ENCODE measurements around the gene CSPG4. TPM values are rescaled to one million over a fixed set of nuclear protein-coding genes. Genes with fewer than 3 reads are reported as not detected.
"Not testable (repeated sequence)": the region's sequence is repeated elsewhere in the genome, so short reads cannot be mapped to it uniquely, and the experiment has no call there.

CSPG4 gene
- total and polyA plus RNA-seq, 9 donors, result 56.6 to 110 (median 85.1) TPM

- peaks cover 5% of the 10 kb centered on the region for H3K27me3 ChIP-seq (ENCODE audit: control insufficient read depth, insufficient read depth, low read length)
- no peaks in the 10 kb centered on the region for H3K9me3 ChIP-seq (replicated peaks; ENCODE audit: control insufficient read depth, low read depth, low read length)
- H3K36me3 ChIP-seq (ENCODE audit: control insufficient read depth, insufficient read depth, low read length), result no peaks in the 10 kb centered on the region
- no peak overlapping the region for H3K4me3 ChIP-seq (ENCODE audit: low read length)
- peaks cover 34% of the 10 kb centered on the region for H3K4me1 ChIP-seq (ENCODE audit: control insufficient read depth, insufficient read depth, low read length)
- peak; percentile 85 for DNase-seq
- H3K27ac ChIP-seq (ENCODE audit: low read length), result peak overlapping the region; percentile 80
- 14% methylated on average over 7 of the region's 12 CpGs for WGBS (ENCODE audit: insufficient coverage)
Measured at GRCh38 chr15:75732809-75733451, 20.3 kb upstream of the CSPG4 start.

- H3K4me3 ChIP-seq (ENCODE audit: low read length), result no peak overlapping the region
- no peaks in the 10 kb centered on the region for H3K9me3 ChIP-seq (replicated peaks; ENCODE audit: control insufficient read depth, low read depth, low read length)
- 20% methylated on average over 9 of the region's 16 CpGs for WGBS (ENCODE audit: insufficient coverage)
- H3K27ac ChIP-seq (ENCODE audit: low read length), result peak overlapping the region; percentile 80
- H3K27me3 ChIP-seq (ENCODE audit: control insufficient read depth, insufficient read depth, low read length), result peaks cover 4% of the 10 kb centered on the region
- DNase-seq, result peak; percentile 57
- H3K4me1 ChIP-seq (ENCODE audit: control insufficient read depth, insufficient read depth, low read length), result peaks cover 30% of the 10 kb centered on the region
- no peaks in the 10 kb centered on the region for H3K36me3 ChIP-seq (ENCODE audit: control insufficient read depth, insufficient read depth, low read length)
Measured at GRCh38 chr15:75732177-75732808, 19.6 kb upstream of the CSPG4 start.

DNA sequence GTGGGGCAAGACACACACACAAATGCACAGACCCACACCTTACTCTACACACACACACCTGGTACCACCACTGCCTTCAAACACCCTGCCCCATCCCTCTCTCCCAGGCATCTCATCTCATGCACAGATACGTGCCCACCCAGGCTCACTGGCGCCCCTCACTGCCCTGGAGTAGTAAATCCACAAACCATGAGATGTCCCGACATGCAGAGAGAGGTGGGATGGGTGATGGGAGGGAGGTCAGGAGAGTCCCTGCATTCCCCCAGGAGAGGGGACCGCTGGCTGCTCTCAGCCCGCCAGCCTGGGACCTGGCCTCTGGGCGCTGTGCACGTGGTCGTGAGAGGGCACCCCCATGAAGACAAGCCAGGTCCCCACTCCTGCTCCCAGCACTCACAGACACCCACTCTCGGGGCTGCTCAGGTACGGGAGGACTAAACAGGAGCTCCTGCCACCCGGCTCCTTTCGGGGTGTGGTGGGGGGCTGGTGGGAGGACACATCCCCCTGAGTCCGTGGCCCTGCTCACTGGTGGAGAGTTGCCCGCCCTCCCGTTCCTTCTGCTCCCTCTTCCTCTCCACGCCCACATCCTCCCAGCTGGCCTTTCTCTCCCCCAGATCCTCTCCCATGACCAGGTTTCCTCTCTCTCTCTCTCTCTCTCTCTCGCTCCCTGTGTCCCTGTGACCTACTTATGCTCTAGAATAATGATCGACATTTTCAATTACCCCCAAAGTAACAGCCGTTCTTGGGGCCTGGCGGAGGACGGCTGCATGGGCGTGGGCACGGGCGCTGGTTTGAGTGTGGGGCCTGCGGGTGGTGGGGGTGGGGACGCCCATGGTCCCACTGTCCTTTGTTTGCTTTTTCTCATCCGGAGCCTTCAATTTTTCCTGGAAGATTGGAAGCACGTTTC, 18.9 kb upstream of the CSPG4 start:
- Histone ChIP-seq H3K27ac (ENCODE audit: low read length) (peak overlapping the region; percentile 80), H3K4me3 (ENCODE audit: low read length) (no peak overlapping the region), H3K27me3 (ENCODE audit: control insufficient read depth, insufficient read depth, low read length) (peaks cover 4% of the 10 kb centered on the region), H3K9me3 (replicated peaks; ENCODE audit: control insufficient read depth, low read depth, low read length) (no peaks in the 10 kb centered on the region), H3K36me3 (ENCODE audit: control insufficient read depth, insufficient read depth, low read length) (no peaks in the 10 kb centered on the region), H3K4me1 (ENCODE audit: control insufficient read depth, insufficient read depth, low read length) (peaks cover 30% of the 10 kb centered on the region)
- WGBS (ENCODE audit: insufficient coverage), result 12% methylated on average over 7 of the region's 28 CpGs
- DNase-seq, result peak; percentile 93

- peaks cover 30% of the 10 kb centered on the region for H3K4me1 ChIP-seq (ENCODE audit: control insufficient read depth, insufficient read depth, low read length)
- H3K4me3 ChIP-seq (ENCODE audit: low read length); H3K27me3 ChIP-seq (ENCODE audit: control insufficient read depth, insufficient read depth, low read length); H3K36me3 ChIP-seq (ENCODE audit: control insufficient read depth, insufficient read depth, low read length); H3K27ac ChIP-seq (ENCODE audit: low read length); H3K9me3 ChIP-seq (replicated peaks; ENCODE audit: control insufficient read depth, low read depth, low read length): not testable (repeated sequence)
- DNase-seq, result peak; percentile 17
- 95% methylated on average over 9 of the region's 17 CpGs for WGBS (ENCODE audit: insufficient coverage)
Measured at GRCh38 chr15:75730376-75731247, 18.0 kb upstream of the CSPG4 start.

DNA sequence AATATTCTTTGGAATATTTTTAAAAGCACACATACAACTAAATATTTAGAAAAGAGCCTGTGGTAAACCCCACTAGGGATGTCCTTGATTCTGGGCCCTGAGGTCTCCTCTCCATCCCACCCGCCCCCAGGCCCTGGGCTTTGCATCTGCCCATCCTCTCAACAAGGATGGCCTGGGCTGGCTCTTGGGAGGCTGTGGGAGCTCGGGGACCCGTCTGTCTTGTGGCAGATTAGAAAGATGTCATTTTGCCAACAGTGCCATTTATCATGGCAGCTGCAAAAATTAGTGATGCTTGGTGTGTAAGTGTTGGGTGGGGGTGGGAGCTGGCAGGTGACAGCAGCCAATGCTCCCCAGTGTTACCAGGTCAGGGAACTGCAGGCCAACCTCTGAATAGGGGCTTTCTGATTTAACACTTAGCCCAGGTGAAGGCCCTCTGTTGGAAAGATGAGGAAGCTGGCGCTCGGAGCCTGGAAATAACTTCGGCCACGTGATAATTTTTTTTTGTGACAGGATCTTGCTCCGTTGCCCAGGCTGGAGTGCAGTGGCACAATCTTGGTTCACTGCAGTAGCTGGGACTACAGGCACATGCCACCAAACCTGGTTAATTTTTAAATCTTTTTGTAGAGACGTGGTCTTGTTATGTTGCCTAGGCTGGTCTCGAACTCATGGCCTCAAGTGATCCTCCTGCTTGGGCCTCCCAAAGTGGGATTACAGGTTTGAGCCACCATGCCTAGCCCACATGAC, 16.9 kb upstream of the CSPG4 start:
- WGBS (ENCODE audit: insufficient coverage), result 87% methylated on average over 7 of the region's 10 CpGs
- H3K27me3 ChIP-seq (ENCODE audit: control insufficient read depth, insufficient read depth, low read length), result peaks cover 4% of the 10 kb centered on the region

DNA sequence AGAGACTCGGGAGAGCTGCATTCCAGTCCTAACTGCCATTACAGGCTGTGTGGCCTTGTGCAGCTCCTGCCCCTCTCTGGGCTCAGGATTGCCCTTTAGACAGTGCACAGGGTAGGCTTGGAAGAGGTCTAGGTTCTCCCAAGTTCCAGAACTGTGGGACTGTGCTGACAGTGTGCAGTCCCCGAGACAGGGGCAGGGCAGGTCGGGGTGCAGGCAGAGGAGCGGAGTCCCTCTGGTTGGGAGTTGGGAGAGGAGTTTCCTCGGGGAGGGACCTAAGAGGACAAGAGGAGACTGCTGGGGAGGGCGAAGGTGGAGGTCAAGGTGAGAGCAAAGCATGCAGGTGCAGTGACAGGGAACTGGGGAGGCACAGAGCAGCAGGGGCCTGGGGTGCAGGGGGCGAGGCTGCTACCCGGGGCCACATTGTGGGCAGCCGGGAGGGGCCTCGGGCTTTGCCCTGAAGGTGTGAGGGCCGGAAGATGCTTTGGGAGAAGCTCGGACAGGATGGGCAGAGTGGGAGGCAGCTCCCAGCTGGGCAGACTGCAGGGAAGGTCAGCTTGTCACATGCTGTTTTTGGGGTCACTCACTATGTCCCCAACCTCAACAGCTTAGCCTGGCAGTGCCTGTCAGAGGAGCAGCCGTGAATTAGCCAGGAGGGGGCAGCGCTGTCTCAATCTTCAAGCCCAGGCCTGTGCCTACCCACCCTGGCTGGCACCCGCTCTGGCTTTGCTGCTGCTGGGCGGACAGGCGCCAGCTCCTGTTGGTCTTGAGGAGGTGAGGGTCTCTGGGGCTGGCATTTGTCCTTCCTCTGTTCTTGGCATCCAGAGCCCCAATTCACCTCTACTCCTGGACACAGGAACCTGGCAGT, 15.4 kb upstream of the CSPG4 start:
- no peaks in the 10 kb centered on the region for H3K27me3 ChIP-seq (ENCODE audit: control insufficient read depth, insufficient read depth, low read length)
- H3K4me1 ChIP-seq (ENCODE audit: control insufficient read depth, insufficient read depth, low read length), result peaks cover 50% of the 10 kb centered on the region
- H3K36me3 ChIP-seq (ENCODE audit: control insufficient read depth, insufficient read depth, low read length), result no peaks in the 10 kb centered on the region
- H3K4me3 ChIP-seq (ENCODE audit: low read length), result no peak overlapping the region
- peak; percentile 54 for DNase-seq
- H3K27ac ChIP-seq (ENCODE audit: low read length), result no peak overlapping the region
- H3K9me3 ChIP-seq (replicated peaks; ENCODE audit: control insufficient read depth, low read depth, low read length), result no peaks in the 10 kb centered on the region
- 65% methylated on average over 12 of the region's 17 CpGs for WGBS (ENCODE audit: insufficient coverage)

More for the DNA sequence above, 16.9 kb upstream of the CSPG4 start:
- Histone ChIP-seq H3K36me3 (ENCODE audit: control insufficient read depth, insufficient read depth, low read length) (no peaks in the 10 kb centered on the region), H3K4me1 (ENCODE audit: control insufficient read depth, insufficient read depth, low read length) (peaks cover 39% of the 10 kb centered on the region), H3K9me3 (replicated peaks; ENCODE audit: control insufficient read depth, low read depth, low read length) (no peaks in the 10 kb centered on the region), H3K4me3 (ENCODE audit: low read length) (no peak overlapping the region), H3K27ac (ENCODE audit: low read length) (no peak overlapping the region)
- peak; percentile 50 for DNase-seq

DNA sequence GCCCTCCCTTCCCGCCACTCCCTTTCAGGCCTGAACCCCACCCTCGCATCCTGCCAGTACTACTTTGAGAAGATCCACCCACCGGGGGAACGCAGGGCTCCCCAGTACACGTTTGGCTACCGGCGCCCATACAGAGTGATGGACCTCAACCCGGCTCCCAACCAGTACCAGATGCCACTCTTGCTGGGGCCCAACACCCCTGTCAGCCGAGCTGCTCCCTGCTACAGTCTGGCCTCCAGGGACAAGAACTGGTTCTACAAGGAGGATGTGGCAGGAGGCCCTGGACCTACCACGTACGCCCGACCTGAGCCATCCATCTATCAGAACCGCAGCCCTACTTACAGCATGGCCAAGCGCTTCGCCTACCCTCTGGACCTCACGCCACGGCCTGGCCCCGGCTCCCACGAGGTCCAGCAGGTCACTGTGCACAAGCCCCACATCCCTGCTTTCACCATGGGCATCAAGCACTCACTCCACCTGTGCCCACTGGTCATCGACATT, 14.4 kb upstream of the CSPG4 start:
- DNase-seq, result peak; percentile 13

DNA sequence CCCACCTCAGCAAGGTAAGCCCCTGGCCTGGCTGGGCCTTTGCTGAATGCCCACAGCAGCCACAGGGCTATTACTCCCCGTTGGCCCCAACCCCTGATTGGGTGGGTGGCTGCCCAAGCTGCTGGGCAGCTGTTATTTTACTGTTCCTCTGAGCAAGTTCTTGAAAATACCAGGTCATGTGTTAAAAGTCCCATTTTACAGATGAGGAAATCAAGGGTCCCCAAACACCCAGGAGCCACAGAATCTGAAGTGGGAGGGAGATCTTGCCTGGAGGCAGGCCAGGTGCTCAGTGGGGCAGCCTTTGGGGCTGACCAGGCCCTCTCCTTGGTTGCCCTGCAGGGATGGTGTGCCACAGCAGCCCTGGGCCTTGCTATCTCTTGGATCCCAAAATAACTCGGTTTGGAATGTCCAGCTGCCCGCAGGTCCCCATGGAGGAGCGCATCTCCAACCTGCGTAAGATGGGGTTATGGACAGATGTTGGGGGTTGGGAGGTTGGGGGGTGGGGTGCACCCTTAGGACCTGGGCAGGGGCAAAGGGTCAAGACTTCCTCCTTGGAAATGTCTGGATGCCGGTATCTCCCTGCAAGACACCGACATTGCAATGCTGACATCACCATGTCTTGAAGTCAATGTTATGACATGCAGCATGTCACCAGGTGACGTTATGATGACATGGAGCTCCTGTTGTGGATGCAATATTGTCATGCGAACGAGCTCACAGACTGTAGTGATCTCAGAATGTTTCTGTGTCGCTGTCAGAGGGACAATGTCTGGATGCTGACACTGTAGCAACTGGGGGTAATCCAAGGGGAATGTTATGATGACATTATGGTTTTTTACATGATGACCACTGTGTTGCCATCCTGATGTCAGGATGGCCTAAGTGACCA, 13.3 kb upstream of the CSPG4 start:
- no peaks in the 10 kb centered on the region for H3K27me3 ChIP-seq (ENCODE audit: control insufficient read depth, insufficient read depth, low read length)
- WGBS (ENCODE audit: insufficient coverage), result 83% methylated on average over 11 of the region's 11 CpGs
- no peak overlapping the region for H3K4me3 ChIP-seq (ENCODE audit: low read length)
- no peaks in the 10 kb centered on the region for H3K9me3 ChIP-seq (replicated peaks; ENCODE audit: control insufficient read depth, low read depth, low read length)
- H3K36me3 ChIP-seq (ENCODE audit: control insufficient read depth, insufficient read depth, low read length), result no peaks in the 10 kb centered on the region
- peak; percentile 16 for DNase-seq
- no peak overlapping the region for H3K27ac ChIP-seq (ENCODE audit: low read length)
- peaks cover 50% of the 10 kb centered on the region for H3K4me1 ChIP-seq (ENCODE audit: control insufficient read depth, insufficient read depth, low read length)

More for the DNA sequence above, 14.4 kb upstream of the CSPG4 start:
- Histone ChIP-seq H3K36me3 (ENCODE audit: control insufficient read depth, insufficient read depth, low read length) (no peaks in the 10 kb centered on the region), H3K9me3 (replicated peaks; ENCODE audit: control insufficient read depth, low read depth, low read length) (no peaks in the 10 kb centered on the region), H3K4me3 (ENCODE audit: low read length) (no peak overlapping the region), H3K27ac (ENCODE audit: low read length) (no peak overlapping the region), H3K27me3 (ENCODE audit: control insufficient read depth, insufficient read depth, low read length) (no peaks in the 10 kb centered on the region), H3K4me1 (ENCODE audit: control insufficient read depth, insufficient read depth, low read length) (peaks cover 50% of the 10 kb centered on the region)
- 79% methylated on average over 19 of the region's 20 CpGs for WGBS (ENCODE audit: insufficient coverage)

Measured in muscle of leg (tissue), 11 donors.